ENCODE results near the gene NFIX. TPM values are rescaled to one million over a fixed set of nuclear protein-coding genes. Genes with fewer than 3 reads are reported as not detected.

The NFIX gene
- total and polyA plus RNA-seq, 2 donors from 2014 or later: 4.3 to 65.0 TPM

DNA sequence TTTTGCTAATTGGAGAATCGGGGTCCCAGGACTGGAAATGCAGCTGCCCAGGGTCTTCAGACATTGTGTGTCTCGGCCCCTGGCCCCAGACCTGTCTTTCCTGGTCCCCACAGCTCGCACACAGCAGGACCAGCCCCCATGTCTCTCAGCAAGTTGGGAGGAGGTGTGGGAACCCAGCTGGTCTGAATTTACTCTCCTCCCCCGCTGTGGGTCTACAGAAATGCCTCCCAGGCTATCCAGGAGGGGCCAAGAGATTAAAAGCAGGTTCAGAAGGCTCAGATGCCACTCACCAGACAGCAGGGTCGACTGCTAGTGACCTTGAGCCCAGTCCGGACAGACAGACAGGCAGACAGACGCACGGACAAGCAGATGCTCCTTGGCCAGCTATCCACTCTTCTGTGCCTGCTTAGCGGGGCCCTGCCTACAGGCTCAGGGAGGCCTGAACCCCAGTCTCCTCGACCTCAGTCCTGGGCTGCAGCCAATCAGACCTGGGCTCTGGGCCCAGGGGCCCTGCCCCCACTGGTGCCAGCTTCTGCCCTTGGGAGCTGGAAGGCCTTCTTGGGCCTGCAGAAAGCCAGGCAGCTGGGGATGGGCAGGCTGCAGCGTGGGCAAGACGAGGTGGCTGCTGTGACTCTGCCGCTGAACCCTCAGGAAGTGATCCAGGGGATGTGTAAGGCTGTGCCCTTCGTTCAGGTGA, 25.8 kb upstream of the NFIX start, which contains the start of gene DAND5:
Gene DAND5 (plus strand): TSS at position 285 of the 697 bp plus-strand sequence. CDS start 85 bp downstream, at position 370.
- Histone ChIP-seq H3K27ac (ENCODE audit: low read depth in 2 of 2, low read length in 2 of 2) (no peak within 1 kb of the TSS), H3K4me1 (ENCODE audit: control insufficient read depth in 2 of 3, insufficient read depth in 2 of 3, low read depth in 1 of 3, low read length in 3 of 3) (peaks cover 0 to 2% (median 0%) of the 10 kb centered on the region in 3 donors), H3K9me3 (ENCODE audit: control insufficient read depth in 2 of 3, insufficient read depth in 1 of 3, low read length in 3 of 3) (no peaks in the 10 kb centered on the region), H3K36me3 (ENCODE audit: control insufficient read depth in 2 of 3, insufficient read depth in 3 of 3, low read length in 3 of 3) (no peaks in the 10 kb centered on the region), H3K4me3 (ENCODE audit: low read length in 3 of 3) (no peak within 1 kb of the TSS), H3K27me3 (ENCODE audit: control insufficient read depth, insufficient read depth, low read length) (no peaks in the 10 kb centered on the region), H3K9ac (ENCODE audit: low read length in 3 of 3) (no peak within 1 kb of the TSS)
- no peak for TF ChIP-seq CTCF (IDR thresholded peaks at IDR 0.05; ENCODE audit: borderline replicate concordance, extremely low read depth, insufficient read depth)
- DNase-seq (no peak), FAIRE-seq (no peak)
- intact Hi-C loops (cut with DNase I): no loop called here

GRCh38 chr19:12970070-12970820, 25.0 kb upstream of the NFIX start:
- no peak for DNase-seq
- H3K4me3 ChIP-seq (ENCODE audit: low read length in 3 of 3): no peak overlapping the region
- intact Hi-C loops (cut with DNase I): loop anchor here (10.0 kb wide), 1 partner anchor 95 kb away; no protein-coding TSS in a partner anchor
- no peaks in the 10 kb centered on the region for H3K27me3 ChIP-seq (ENCODE audit: control insufficient read depth, insufficient read depth, low read length)
- TF ChIP-seq CTCF (IDR thresholded peaks at IDR 0.05; ENCODE audit: borderline replicate concordance, extremely low read depth, insufficient read depth): no peak
- peaks cover 0 to under 1% (median 0%) of the 10 kb centered on the region in 3 donors for H3K4me1 ChIP-seq (ENCODE audit: control insufficient read depth in 2 of 3, insufficient read depth in 2 of 3, low read depth in 1 of 3, low read length in 3 of 3)
- H3K9ac ChIP-seq (ENCODE audit: low read length in 3 of 3): no peak overlapping the region
- FAIRE-seq: no peak
- no peaks in the 10 kb centered on the region for H3K36me3 ChIP-seq (ENCODE audit: control insufficient read depth in 2 of 3, insufficient read depth in 3 of 3, low read length in 3 of 3)
- H3K9me3 ChIP-seq (ENCODE audit: control insufficient read depth in 2 of 3, insufficient read depth in 1 of 3, low read length in 3 of 3): no peaks in the 10 kb centered on the region
- H3K27ac ChIP-seq (ENCODE audit: low read depth in 2 of 2, low read length in 2 of 2): no peak overlapping the region

GRCh38 chr19:12973236-12973635, 22.0 kb upstream of the NFIX start:
- Histone ChIP-seq H3K9ac (ENCODE audit: low read length in 3 of 3) (no peak overlapping the region), H3K27ac (ENCODE audit: low read depth in 2 of 2, low read length in 2 of 2) (no peak overlapping the region), H3K9me3 (ENCODE audit: control insufficient read depth in 2 of 3, insufficient read depth in 1 of 3, low read length in 3 of 3) (no peaks in the 10 kb centered on the region), H3K4me3 (ENCODE audit: low read length in 3 of 3) (no peak overlapping the region), H3K36me3 (ENCODE audit: control insufficient read depth in 2 of 3, insufficient read depth in 3 of 3, low read length in 3 of 3) (no peaks in the 10 kb centered on the region), H3K27me3 (ENCODE audit: control insufficient read depth, insufficient read depth, low read length) (no peaks in the 10 kb centered on the region), H3K4me1 (ENCODE audit: control insufficient read depth in 2 of 3, insufficient read depth in 2 of 3, low read depth in 1 of 3, low read length in 3 of 3) (peaks cover 0 to 2% (median 0%) of the 10 kb centered on the region in 3 donors)
- FAIRE-seq: no peak
- no peak for TF ChIP-seq CTCF (IDR thresholded peaks at IDR 0.05; ENCODE audit: borderline replicate concordance, extremely low read depth, insufficient read depth)
- DNase-seq: no peak
- intact Hi-C loops (cut with DNase I): loop anchor here (10.0 kb wide), 1 partner anchor 92 kb away; no protein-coding TSS in a partner anchor
